KOPT-K1 (cell line): ENCODE results near the gene TMEM256.

Source experiments
- H3K27ac ChIP-seq: fragments of 200-600 bp; sonication (generic); 2 replicates; pipeline ENCODE4 v1.5.1; 2016; ENCODE audit warnings: antibody characterized with exemption, mild to moderate bottlenecking, low read depth, low read length; ENCODE audit not compliant: poor library complexity, severe bottlenecking
- H3K36me3 ChIP-seq: fragments of 200-600 bp; sonication (generic); 2 replicates; pipeline ENCODE4 v1.5.1; 2017; ENCODE audit warnings: antibody characterized with exemption, mild to moderate bottlenecking, low read length, moderate library complexity; ENCODE audit not compliant: insufficient read depth
- H3K9me3 ChIP-seq: fragments of 200-600 bp; sonication (generic); 2 replicates; pipeline ENCODE4 v1.5.1; 2017; ENCODE audit warnings: antibody characterized with exemption, low read length, mild to moderate bottlenecking; ENCODE audit not compliant: insufficient read depth, poor library complexity, severe bottlenecking

Gene TMEM256

GRCh38 chr17:7437369-7437863 is 33.5 kb upstream of the TMEM256 start:
- no peaks in the 10 kb centered on the region for H3K36me3 ChIP-seq
- no peaks in the 10 kb centered on the region for H3K9me3 ChIP-seq
- no peak overlapping the region for H3K27ac ChIP-seq

GRCh38 chr17:7436556-7437368 is 32.9 kb upstream of the TMEM256 start:
- Histone ChIP-seq H3K36me3 (no peaks in the 10 kb centered on the region), H3K27ac (peak overlapping the region; percentile 66), H3K9me3 (no peaks in the 10 kb centered on the region)

GRCh38 chr17:7435676-7436555 is 32.0 kb upstream of the TMEM256 start:
- Histone ChIP-seq H3K9me3 (no peaks in the 10 kb centered on the region), H3K36me3 (no peaks in the 10 kb centered on the region), H3K27ac (peak overlapping the region; percentile 66)

GRCh38 chr17:7432296-7432695 is 28.4 kb upstream of the TMEM256 start:
- Histone ChIP-seq H3K27ac (no peak overlapping the region), H3K9me3 (no peaks in the 10 kb centered on the region), H3K36me3 (no peaks in the 10 kb centered on the region)

- Histone ChIP-seq H3K36me3 (no peaks in the 10 kb centered on the region), H3K9me3 (no peaks in the 10 kb centered on the region), H3K27ac (no peak overlapping the region)
These were observed 27.3 kb upstream of the TMEM256 start for GRCh38 chr17:7431231-7431630.

GRCh38 chr17:7429722-7430121 is 25.8 kb upstream of the TMEM256 start:
- no peaks in the 10 kb centered on the region for H3K9me3 ChIP-seq
- H3K27ac ChIP-seq: no peak overlapping the region
- no peaks in the 10 kb centered on the region for H3K36me3 ChIP-seq

- no peak within 1 kb of the TSS for H3K27ac ChIP-seq
- no peaks in the 10 kb centered on the region for H3K9me3 ChIP-seq
- H3K36me3 ChIP-seq: no peaks in the 10 kb centered on the region
These were observed 24.7 kb upstream of the TMEM256 start, which contains the start of gene SPEM3 for GRCh38 chr17:7428557-7428956. SPEM3 (plus strand) TSS chr17:7428857; CDS start chr17:7428903, 46 bp downstream.

GRCh38 chr17:7427549-7427948 is 23.7 kb upstream of the TMEM256 start:
- no peak overlapping the region for H3K27ac ChIP-seq
- no peaks in the 10 kb centered on the region for H3K36me3 ChIP-seq
- H3K9me3 ChIP-seq: no peaks in the 10 kb centered on the region

GRCh38 chr17:7426896-7427489 is 23.1 kb upstream of the TMEM256 start:
- H3K27ac ChIP-seq: no peak overlapping the region
- H3K36me3 ChIP-seq: no peaks in the 10 kb centered on the region
- H3K9me3 ChIP-seq: no peaks in the 10 kb centered on the region

GRCh38 chr17:7426203-7426863 is 22.4 kb upstream of the TMEM256 start:
- Histone ChIP-seq H3K27ac (no peak overlapping the region), H3K9me3 (no peaks in the 10 kb centered on the region), H3K36me3 (no peaks in the 10 kb centered on the region)

- no peak overlapping the region for H3K27ac ChIP-seq
- H3K9me3 ChIP-seq: no peaks in the 10 kb centered on the region
- H3K36me3 ChIP-seq: no peaks in the 10 kb centered on the region
These were observed 21.9 kb upstream of the TMEM256 start for GRCh38 chr17:7425756-7426155.

- Histone ChIP-seq H3K9me3 (no peaks in the 10 kb centered on the region), H3K36me3 (no peaks in the 10 kb centered on the region), H3K27ac (no peak within 1 kb of the TSS)
These were observed 21.4 kb upstream of the TMEM256 start, which contains the start of gene SPEM2 for GRCh38 chr17:7425316-7425715. SPEM2 (plus strand) TSS chr17:7425616; CDS start chr17:7425689, 73 bp downstream.

- H3K27ac ChIP-seq: no peak overlapping the region
- no peaks in the 10 kb centered on the region for H3K9me3 ChIP-seq
- H3K36me3 ChIP-seq: no peaks in the 10 kb centered on the region
These were observed 19.8 kb upstream of the TMEM256 start for GRCh38 chr17:7423679-7424078.

GRCh38 chr17:7421186-7421585 is 17.3 kb upstream of the TMEM256 start:
- H3K36me3 ChIP-seq: no peaks in the 10 kb centered on the region
- H3K27ac ChIP-seq: no peak overlapping the region
- no peaks in the 10 kb centered on the region for H3K9me3 ChIP-seq
